Trophoblast cell (in vitro differentiated cells and primary cell): ENCODE results near the gene C9orf78.

ENCODE experiments used
- DNase-seq, 2 donors: peaks; one replicate each; pipeline ENCODE4 v3.0.0-alpha.2; 2016
- H2AFZ ChIP-seq: 2 replicates; pipeline ENCODE4 v1.6.1; 2013; ENCODE audit warnings: low read length, moderate library complexity, mild to moderate bottlenecking; ENCODE audit not compliant: insufficient read depth, poor library complexity
- H2AK5ac ChIP-seq: 2 replicates; pipeline ENCODE4 v1.6.1; 2013; ENCODE audit warnings: mild to moderate bottlenecking, low read length
- H2BK120ac ChIP-seq: 2 replicates; pipeline ENCODE4 v1.6.1; 2013; ENCODE audit warnings: low read length, mild to moderate bottlenecking, moderate library complexity; ENCODE audit not compliant: insufficient read depth, poor library complexity
- H2BK12ac ChIP-seq: 2 replicates; pipeline ENCODE4 v1.6.1; 2013; ENCODE audit warnings: mild to moderate bottlenecking, low read length, moderate library complexity
- H2BK5ac ChIP-seq: 2 replicates; pipeline ENCODE4 v1.6.1; 2013; ENCODE audit warnings: low read length, low read depth, moderate library complexity, mild to moderate bottlenecking; ENCODE audit not compliant: poor library complexity
- H3K14ac ChIP-seq: 2 replicates; pipeline ENCODE4 v1.6.1; 2013; ENCODE audit warnings: mild to moderate bottlenecking, low read length
- H3K18ac ChIP-seq: 2 replicates; pipeline ENCODE4 v1.6.1; 2013; ENCODE audit warnings: mild to moderate bottlenecking, low read length
- H3K23ac ChIP-seq: 2 replicates; pipeline ENCODE4 v1.6.1; 2013; ENCODE audit warnings: low read length
- H3K27ac ChIP-seq: 2 replicates; pipeline ENCODE4 v1.5.1; 2013; ENCODE audit warnings: low read depth, mild to moderate bottlenecking, inconsistent platforms, low read length, moderate library complexity
- H3K27me3 ChIP-seq: 2 replicates; pipeline ENCODE4 v1.6.1; 2013; ENCODE audit warnings: inconsistent platforms, mild to moderate bottlenecking, low read length, moderate library complexity; ENCODE audit not compliant: insufficient read depth
- H3K36me3 ChIP-seq, 2 experiments: 1 replicate in 1 of 2; 2 replicates in 1 of 2; pipeline ENCODE4 v1.6.1; 2013; ENCODE audit warnings: low read length in 2 of 2, mild to moderate bottlenecking in 2 of 2, moderate library complexity in 1 of 2; ENCODE audit not compliant: insufficient read depth in 2 of 2, control insufficient read depth in 1 of 2
- H3K4ac ChIP-seq: 2 replicates; pipeline ENCODE4 v1.6.1; 2013; ENCODE audit warnings: low read depth, mild to moderate bottlenecking, low read length, moderate library complexity
- H3K4me1 ChIP-seq, 2 experiments: 1 replicate in 1 of 2; 2 replicates in 1 of 2; pipeline ENCODE4 v1.6.1; 2013; ENCODE audit warnings: low read length in 2 of 2, mild to moderate bottlenecking in 2 of 2, moderate library complexity in 1 of 2; ENCODE audit not compliant: insufficient read depth in 2 of 2, control insufficient read depth in 1 of 2
- H3K4me2 ChIP-seq: 2 replicates; pipeline ENCODE4 v1.6.1; 2013; ENCODE audit warnings: inconsistent platforms, mild to moderate bottlenecking, low read length, moderate library complexity
- H3K4me3 ChIP-seq: 2 replicates; pipeline ENCODE4 v1.5.1; 2013; ENCODE audit warnings: mild to moderate bottlenecking, low read depth, low read length, inconsistent platforms
- H3K79me1 ChIP-seq: one replicate; pipeline ENCODE4 v1.6.1; 2013; ENCODE audit warnings: low read length
- H3K79me2 ChIP-seq: 2 replicates; pipeline ENCODE4 v1.6.1; 2013; ENCODE audit warnings: low read length, mild to moderate bottlenecking; ENCODE audit not compliant: control insufficient read depth, insufficient read depth, poor library complexity
- H3K9ac ChIP-seq: 2 replicates; pipeline ENCODE4 v1.6.1; 2013; ENCODE audit warnings: mild to moderate bottlenecking, low read length
- H3K9me3 ChIP-seq: 2 replicates; pipeline ENCODE4 v1.6.1; 2013; ENCODE audit warnings: low read depth, mild to moderate bottlenecking, control low read depth, inconsistent platforms, low read length; ENCODE audit not compliant: insufficient read depth
- H4K12ac ChIP-seq: 2 replicates; pipeline ENCODE4 v1.6.1; 2013; ENCODE audit warnings: low read depth, mild to moderate bottlenecking, low read length, moderate library complexity
- H4K8ac ChIP-seq: 2 replicates; pipeline ENCODE4 v1.6.1; 2013; ENCODE audit warnings: low read depth, mild to moderate bottlenecking, low read length, moderate library complexity
- H4K91ac ChIP-seq: one replicate; pipeline ENCODE4 v1.6.1; 2013; ENCODE audit warnings: low read depth, mild to moderate bottlenecking, low read length, moderate library complexity
- WGBS: extraction: QIAGEN DNeasy Blood & Tissue Kit; methylation state at CpG from one replicate; pipeline ENCODE4 v1.1.7; 2013; ENCODE audit warnings: missing lambda C conversion rate; ENCODE audit not compliant: insufficient read length, insufficient coverage; ENCODE audit errors: extremely low coverage; 5-methylcytosine and 5-hydroxymethylcytosine counted together

Gene C9orf78

DNA sequence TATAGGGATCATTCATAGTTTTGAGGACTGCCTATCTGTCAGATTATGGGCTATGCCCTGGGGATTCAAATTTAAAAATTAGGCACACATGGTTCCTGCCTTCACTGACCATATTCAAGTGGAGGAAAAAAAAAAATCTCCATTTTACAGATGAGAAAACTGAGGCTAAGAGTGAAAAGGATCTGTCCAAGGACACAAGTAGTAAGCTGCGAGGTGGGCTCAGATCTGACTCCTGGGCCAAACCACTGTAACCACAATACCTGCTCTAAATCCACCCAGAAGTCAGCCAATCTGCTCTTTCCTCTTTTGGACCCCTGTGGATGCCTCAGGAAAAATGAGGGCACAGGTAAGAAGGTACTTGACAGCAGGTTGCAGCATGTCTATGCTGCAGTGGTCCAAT is 8.3 kb downstream of the C9orf78 start:
- Histone ChIP-seq H2BK120ac (no peak overlapping the region), H3K4ac (no peak overlapping the region), H2AFZ (no peak overlapping the region), H3K9ac (no peak overlapping the region), H4K91ac (no peak overlapping the region), H3K79me1 (peaks cover 4% of the 10 kb centered on the region), H3K79me2 (peaks cover 3% of the 10 kb centered on the region), H3K4me3 (no peak overlapping the region), H3K27me3 (no peaks in the 10 kb centered on the region), H3K18ac (no peak overlapping the region), H3K9me3 (no peaks in the 10 kb centered on the region), H3K14ac (no peak overlapping the region), H3K23ac (no peak overlapping the region), H3K27ac (no peak overlapping the region), H2BK12ac (no peak overlapping the region), H3K36me3 (peaks cover 35 to 42% of the 10 kb centered on the region in 2 experiments), H2BK5ac (no peak overlapping the region), H3K4me2 (no peak overlapping the region), H3K4me1 (peaks cover 4 to 6% of the 10 kb centered on the region in 2 experiments), H4K12ac (no peak overlapping the region), H4K8ac (no peak overlapping the region), H2AK5ac (no peak overlapping the region)
- no CpG with 5 or more reads among the region's 1 CpG for WGBS
- DNase-seq, result no peak

DNA sequence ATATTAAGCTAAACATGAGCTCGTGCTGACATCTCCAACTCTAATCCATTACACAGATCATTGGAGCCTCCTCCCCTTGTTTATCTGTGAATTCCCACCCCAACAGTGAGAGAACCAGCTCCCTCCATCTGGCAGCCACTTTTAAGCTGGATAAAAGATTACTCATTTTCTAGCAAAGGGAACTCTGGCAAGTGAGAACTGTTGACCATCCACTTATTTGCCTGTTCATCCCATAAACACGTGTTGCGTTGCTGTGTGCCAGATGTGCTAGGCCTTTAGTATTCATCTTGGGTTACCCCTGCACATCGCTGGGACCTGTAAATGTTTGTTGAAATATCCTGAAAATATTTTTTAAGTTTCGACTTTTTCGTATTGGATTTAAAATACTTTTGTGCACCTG is 8.7 kb downstream of the C9orf78 start:
- WGBS, result no CpG with 5 or more reads among the region's 6 CpGs
- H2AK5ac ChIP-seq, result no peak overlapping the region
- no peak overlapping the region for H4K8ac ChIP-seq
- peaks cover 4 to 6% of the 10 kb centered on the region in 2 experiments for H3K4me1 ChIP-seq
- no peak overlapping the region for H3K27ac ChIP-seq
- H3K27me3 ChIP-seq, result no peaks in the 10 kb centered on the region
- no peak overlapping the region for H3K23ac ChIP-seq
- no peak overlapping the region for H2BK5ac ChIP-seq
- H4K12ac ChIP-seq, result no peak overlapping the region
- no peak overlapping the region for H4K91ac ChIP-seq
- no peak overlapping the region for H3K9ac ChIP-seq
- DNase-seq, result no peak
- H3K79me1 ChIP-seq, result peaks cover 4% of the 10 kb centered on the region
- no peak overlapping the region for H2BK12ac ChIP-seq
- no peak overlapping the region for H2AFZ ChIP-seq
- H3K14ac ChIP-seq, result no peak overlapping the region
- H3K9me3 ChIP-seq, result no peaks in the 10 kb centered on the region
- H3K79me2 ChIP-seq, result peaks cover 3% of the 10 kb centered on the region
- H3K18ac ChIP-seq, result no peak overlapping the region
- no peak overlapping the region for H3K4me3 ChIP-seq
- H3K4ac ChIP-seq, result no peak overlapping the region
- H3K36me3 ChIP-seq, result peaks cover 36 to 43% of the 10 kb centered on the region in 2 experiments
- H3K4me2 ChIP-seq, result no peak overlapping the region
- no peak overlapping the region for H2BK120ac ChIP-seq

- Histone ChIP-seq H3K9ac (peak within 1 kb of the TSS; percentile 93), H2BK5ac (peak within 1 kb of the TSS; percentile 87), H3K79me1 (peaks cover 4% of the 10 kb centered on the region), H2AK5ac (peak within 1 kb of the TSS; percentile 97), H2BK120ac (peak within 1 kb of the TSS; percentile 86), H3K4me2 (peak within 1 kb of the TSS; percentile 84), H3K9me3 (no peaks in the 10 kb centered on the region), H4K12ac (peak within 1 kb of the TSS; percentile 96), H3K18ac (peak within 1 kb of the TSS; percentile 98), H3K14ac (peak within 1 kb of the TSS; percentile 98), H3K27ac (peak within 1 kb of the TSS; percentile 61), H3K79me2 (peaks cover 3% of the 10 kb centered on the region), H2AFZ (peak within 1 kb of the TSS; percentile 99), H3K4ac (peak within 1 kb of the TSS; percentile 94), H3K4me1 (peaks cover 4 to 6% of the 10 kb centered on the region in 2 experiments), H2BK12ac (no peak within 1 kb of the TSS), H4K8ac (peak within 1 kb of the TSS; percentile 99), H4K91ac (peak within 1 kb of the TSS; percentile 92), H3K27me3 (no peaks in the 10 kb centered on the region), H3K36me3 (peaks cover 32 to 36% of the 10 kb centered on the region in 2 experiments), H3K4me3 (peak within 1 kb of the TSS; percentile 99), H3K23ac (no peak within 1 kb of the TSS)
- WGBS, result no CpG with 5 or more reads among the region's 47 CpGs
- DNase-seq, result peak; percentile 92 to 97
These were observed 11.0 kb downstream of the C9orf78 start, which contains the start of gene TOR1A for GRCh38 chr9:129823935-129824601. Gene TOR1A (minus strand): TSS chr9:129824136. CDS start chr9:129824085, 51 bp downstream.

DNA sequence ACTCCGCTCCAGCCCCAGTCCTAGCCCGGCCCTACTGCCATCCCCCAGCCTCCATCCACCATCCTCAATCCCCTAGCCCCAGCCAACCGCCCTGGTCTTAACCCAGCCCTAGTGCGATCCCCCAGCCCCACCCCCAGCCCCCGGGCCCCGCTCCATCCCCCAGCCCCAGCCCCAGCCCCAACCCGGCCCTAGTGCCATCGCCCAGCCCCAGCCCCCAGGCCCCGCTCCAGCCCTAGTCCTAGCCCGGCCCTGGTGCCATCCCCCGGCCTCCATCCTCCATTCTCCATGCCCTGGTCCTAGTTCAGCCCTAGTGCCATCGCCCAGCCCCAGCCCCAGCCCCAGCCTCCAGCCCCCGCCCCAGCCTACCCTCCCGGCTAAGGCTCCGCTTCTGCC is 11.5 kb downstream of the C9orf78 start:
- Histone ChIP-seq H2AK5ac (peak overlapping the region; percentile 97), H4K12ac (peak overlapping the region; percentile 96), H2BK5ac (peak overlapping the region; percentile 87), H3K79me1 (peaks cover 4% of the 10 kb centered on the region), H2AFZ (peak overlapping the region; percentile 99), H3K4me2 (peak overlapping the region; percentile 84), H3K4ac (peak overlapping the region; percentile 94), H3K4me1 (peaks cover 4 to 6% of the 10 kb centered on the region in 2 experiments), H3K36me3 (peaks cover 33 to 36% of the 10 kb centered on the region in 2 experiments), H2BK12ac (no peak overlapping the region), H3K14ac (peak overlapping the region; percentile 98), H3K27ac (peak overlapping the region; percentile 61), H3K9me3 (no peaks in the 10 kb centered on the region), H3K79me2 (peaks cover 3% of the 10 kb centered on the region), H3K4me3 (peak overlapping the region; percentile 99), H2BK120ac (peak overlapping the region; percentile 86), H3K27me3 (no peaks in the 10 kb centered on the region), H3K18ac (peak overlapping the region; percentile 98), H3K23ac (no peak overlapping the region), H4K8ac (peak overlapping the region; percentile 99), H4K91ac (peak overlapping the region; percentile 92), H3K9ac (peak overlapping the region; percentile 93)
- WGBS, result no CpG with 5 or more reads among the region's 15 CpGs
- DNase-seq, result no peak
